Ishikawa (cell line): ENCODE results near the gene ATAD5.

Source experiments
- CREB1 ChIP-seq: IDR thresholded peaks from 2 replicates; pipeline ENCODE4 v1.6.1; 2012; ENCODE audit warnings: low read depth
- EP300 ChIP-seq: IDR thresholded peaks from 2 replicates; pipeline ENCODE4 v1.6.1; 2012; ENCODE audit warnings: borderline replicate concordance
- TAF1 ChIP-seq: IDR thresholded peaks from 2 replicates; pipeline ENCODE4 v1.6.1; 2012; ENCODE audit warnings: low read depth, mild to moderate bottlenecking
- TEAD4 ChIP-seq: IDR thresholded peaks from 2 replicates; pipeline ENCODE4 v1.6.1; 2012
- YY1 ChIP-seq: IDR thresholded peaks from 2 replicates; pipeline ENCODE4 v1.6.1; 2012; ENCODE audit warnings: low read depth

GRCh38 chr17:30897311-30897710 lies 65.5 kb downstream of the ATAD5 start:
- TF ChIP-seq TEAD4 (no peak), TAF1 (no peak), CREB1 (no peak), EP300 (no peak), YY1 (no peak)
